Pancreas (tissue), 10 donors: Measurements from ENCODE around the gene FCN3. TPM values are rescaled to one million over a fixed set of nuclear protein-coding genes. Genes with fewer than 3 reads are reported as not detected.

Source experiments
- ATAC-seq, 4 donors: fragments of 200-7000 bp; cut with Tn5 transposase; one replicate each; pipeline versions ENCODE4 v1.8.0 to v1.9.1; 2020; ENCODE audit warnings: mild to moderate bottlenecking in 4 of 4, moderate library complexity in 4 of 4
- DNase-seq, 6 donors: peaks; one replicate each; pipeline ENCODE4 v3.0.0-alpha.2; 2020
- FAIRE-seq: peaks from 2 replicates; lab custom pipeline; 2012; peaks lifted over from hg19 to GRCh38; lab: Jason Lieb, UNC
- H3K27ac ChIP-seq, 4 donors: fragments of 200-600 bp; sonication (generic); 1 replicate in 3 of 4; 2 replicates in 1 of 4; pipeline versions ENCODE4 v1.5.0 to v1.8.0; 2020
- H3K27me3 ChIP-seq, 4 donors: fragments of 200-600 bp; one replicate each; pipeline ENCODE4 v1.8.0; 2021
- H3K36me3 ChIP-seq, 3 donors: fragments of 200-600 bp; sonication (generic) in 1 of 3; one replicate each; pipeline versions ENCODE4 v1.5.0 to v1.8.0; 2020 to 2021
- H3K4me1 ChIP-seq, 3 donors: fragments of 200-600 bp; one replicate each; pipeline ENCODE4 v1.8.0; 2021
- H3K4me3 ChIP-seq, 4 donors: fragments of 200-600 bp; sonication (generic) in 2 of 4; one replicate each; pipeline versions ENCODE4 v1.5.0 to v1.8.0; 2020 to 2021
- H3K9me3 ChIP-seq, 4 donors: fragments of 200-600 bp; one replicate each; pipeline ENCODE4 v1.8.0; 2021
- WGBS, 2 donors: extraction: QIAGEN DNeasy Blood & Tissue Kit; methylation state at CpG; one replicate each; pipeline ENCODE4 v1.1.7; 2013; 5-methylcytosine and 5-hydroxymethylcytosine counted together
- intact Hi-C, 3 donors: fragments of 100-400 bp; cut with DNase I; formaldehyde crosslinking; loops; one replicate each; pipeline versions ENCODE4 v1.11.1 to v1.14.2; 2022
- polyA plus RNA-seq, 2 donors: library from polyadenylated mRNA; stranded (reverse); fragments of 200-250 nt; gene quantifications; one replicate each; pipeline ENCODE4 v1.2.3, GENCODE V29; 2013
- total RNA-seq, 6 donors: library from RNA; stranded (reverse); fragmentation: NEBNext Ultra II Directional in 4 of 6; extraction: Animal tissue kit (Norgen Biotek cat#: 25700) in 4 of 6; gene quantifications; one replicate each; pipeline versions ENCODE4 v1.2.1 to v1.2.4, GENCODE V29; 2021 to 2023
- TF ChIP-seq, protein P1 (sequence below), 4 donors: fragments of 200-600 bp; sonication (generic) in 3 of 4; IDR thresholded peaks; one replicate each; pipeline versions ENCODE4 v1.5.0 to v1.8.0; 2021; ENCODE audit warnings: antibody characterized with exemption in 4 of 4
- donor health status: healthy with polysubstance abuse.
- donor health status: DM: no; HTN: no; CAD: no; lungs with moderate emphysema.
- donor health status: DM: no; HTN: no; CAD: no.
- donor health status: control.
- donor health status: control.
- donor health status: Bipolar disorder and iron deficiency.
- donor health status: DM: yes; HTN: yes; CAD: no.
- donor health status: DM: no; HTN: no; CAD: no.
- donor health status: DM: no; HTN: no; CAD: no.
- donor health status: DM: yes; HTN: yes; CAD: no.

FCN3 gene
- total and polyA plus RNA-seq, 8 donors: 0.39 to 19.7 (median 3.7) TPM

DNA sequence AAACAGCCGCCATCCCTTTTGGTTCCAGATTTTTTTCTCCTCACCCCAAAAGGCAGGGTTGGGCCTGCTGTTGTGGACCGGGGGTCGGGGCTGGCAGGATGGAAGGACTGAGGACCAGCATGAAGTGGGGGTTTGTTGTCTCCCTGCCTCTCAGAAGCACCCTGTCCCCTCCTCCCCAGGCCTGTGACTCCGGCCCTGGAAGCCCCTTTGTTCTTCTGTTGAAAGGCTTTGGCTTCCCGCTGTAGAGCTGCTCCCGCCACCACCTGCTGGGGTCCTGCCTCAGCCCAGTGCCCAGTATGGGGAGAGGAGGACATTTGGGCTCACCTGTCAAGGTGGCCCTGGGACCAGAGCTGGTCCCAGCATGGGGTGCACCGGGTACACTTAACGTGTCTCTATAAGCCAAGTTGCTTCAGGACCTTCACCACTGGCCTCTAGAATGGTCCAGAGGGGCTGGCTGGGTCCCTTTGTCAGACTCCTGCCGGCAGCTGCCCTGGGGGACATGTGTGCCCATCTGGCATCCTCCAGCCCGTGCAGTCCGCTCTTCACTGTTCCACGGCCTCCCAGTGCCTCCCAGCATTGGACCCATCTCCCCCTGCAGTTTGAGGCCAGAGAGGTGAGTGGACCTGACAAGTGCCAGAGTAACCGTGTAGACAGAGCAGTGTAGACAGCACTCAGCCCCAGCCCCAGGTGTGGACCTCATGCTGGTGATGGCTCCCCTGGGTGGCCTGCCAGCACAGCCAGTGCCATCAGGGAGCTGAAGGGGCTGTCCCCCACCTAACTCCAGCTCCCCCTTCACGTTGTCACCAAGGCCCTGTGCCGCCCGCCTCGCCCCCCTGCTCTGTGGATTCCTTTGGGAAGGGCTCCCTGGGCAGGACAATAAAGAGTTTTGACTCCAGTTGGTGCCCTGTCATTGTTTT is 38.9 kb downstream of the FCN3 start:
- WGBS, 2 donors: 92 to 93% methylated on average over 17 of the region's 17 CpGs
- no peaks in the 10 kb centered on the region for H3K27me3 ChIP-seq
- no peak for FAIRE-seq
- H3K9me3 ChIP-seq: no peaks in the 10 kb centered on the region
- ATAC-seq: no peak
- no peak for DNase-seq
- H3K4me3 ChIP-seq: no peak overlapping the region
- no peaks in the 10 kb centered on the region for H3K4me1 ChIP-seq
- no peak overlapping the region for H3K27ac ChIP-seq
- TF ChIP-seq, protein P1, sequence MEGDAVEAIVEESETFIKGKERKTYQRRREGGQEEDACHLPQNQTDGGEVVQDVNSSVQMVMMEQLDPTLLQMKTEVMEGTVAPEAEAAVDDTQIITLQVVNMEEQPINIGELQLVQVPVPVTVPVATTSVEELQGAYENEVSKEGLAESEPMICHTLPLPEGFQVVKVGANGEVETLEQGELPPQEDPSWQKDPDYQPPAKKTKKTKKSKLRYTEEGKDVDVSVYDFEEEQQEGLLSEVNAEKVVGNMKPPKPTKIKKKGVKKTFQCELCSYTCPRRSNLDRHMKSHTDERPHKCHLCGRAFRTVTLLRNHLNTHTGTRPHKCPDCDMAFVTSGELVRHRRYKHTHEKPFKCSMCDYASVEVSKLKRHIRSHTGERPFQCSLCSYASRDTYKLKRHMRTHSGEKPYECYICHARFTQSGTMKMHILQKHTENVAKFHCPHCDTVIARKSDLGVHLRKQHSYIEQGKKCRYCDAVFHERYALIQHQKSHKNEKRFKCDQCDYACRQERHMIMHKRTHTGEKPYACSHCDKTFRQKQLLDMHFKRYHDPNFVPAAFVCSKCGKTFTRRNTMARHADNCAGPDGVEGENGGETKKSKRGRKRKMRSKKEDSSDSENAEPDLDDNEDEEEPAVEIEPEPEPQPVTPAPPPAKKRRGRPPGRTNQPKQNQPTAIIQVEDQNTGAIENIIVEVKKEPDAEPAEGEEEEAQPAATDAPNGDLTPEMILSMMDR (IDR thresholded peaks at IDR 0.05): no peak
- H3K36me3 ChIP-seq: peaks cover 0 to 19% (median 7%) of the 10 kb centered on the region in 3 donors
- intact Hi-C loops: loop anchor here in 1 of 3 donors (10.0 kb wide), 1 partner anchor 49 kb away; the partner anchor contains the start of gene CD164L2

DNA sequence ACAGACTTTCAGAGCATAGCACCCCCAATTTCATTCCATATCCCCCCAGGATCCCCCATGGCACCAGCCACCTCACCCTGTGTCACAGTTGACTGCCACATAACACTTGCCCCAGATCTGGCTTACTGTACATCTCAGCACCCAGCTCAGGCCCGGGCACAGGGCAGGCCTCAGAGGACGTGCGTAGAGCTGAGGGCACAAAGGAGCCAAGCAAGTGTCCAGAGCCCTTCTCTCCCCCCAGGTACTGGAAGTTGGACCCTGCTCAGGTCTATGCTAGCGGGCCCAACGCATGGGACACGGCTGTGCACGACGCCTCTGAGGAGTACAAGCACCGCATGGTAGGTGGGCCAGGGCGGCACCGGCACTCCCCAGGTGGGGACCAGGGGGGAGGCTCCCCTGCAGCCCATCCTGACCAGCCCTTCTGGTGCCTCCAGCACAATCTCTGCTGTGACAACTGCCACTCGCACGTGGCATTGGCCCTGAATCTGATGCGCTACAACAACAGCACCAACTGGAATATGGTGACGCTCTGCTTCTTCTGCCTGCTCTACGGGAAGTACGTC is 40.8 kb downstream of the FCN3 start:
- H3K9me3 ChIP-seq: no peaks in the 10 kb centered on the region
- WGBS, 2 donors: 90% methylated on average over 17 of the region's 17 CpGs
- intact Hi-C loops: loop anchor here in 1 of 3 donors (10.0 kb wide), 1 partner anchor 51 kb away; the partner anchor contains the start of gene CD164L2
- TF ChIP-seq, protein P1 (IDR thresholded peaks at IDR 0.05): no peak
- no peaks in the 10 kb centered on the region for H3K4me1 ChIP-seq
- no peak overlapping the region for H3K4me3 ChIP-seq
- H3K27me3 ChIP-seq: no peaks in the 10 kb centered on the region
- H3K36me3 ChIP-seq: peaks cover 0 to 19% (median 7%) of the 10 kb centered on the region in 3 donors
- ATAC-seq: no peak
- no peak for DNase-seq
- no peak overlapping the region for H3K27ac ChIP-seq
- no peak for FAIRE-seq

DNA sequence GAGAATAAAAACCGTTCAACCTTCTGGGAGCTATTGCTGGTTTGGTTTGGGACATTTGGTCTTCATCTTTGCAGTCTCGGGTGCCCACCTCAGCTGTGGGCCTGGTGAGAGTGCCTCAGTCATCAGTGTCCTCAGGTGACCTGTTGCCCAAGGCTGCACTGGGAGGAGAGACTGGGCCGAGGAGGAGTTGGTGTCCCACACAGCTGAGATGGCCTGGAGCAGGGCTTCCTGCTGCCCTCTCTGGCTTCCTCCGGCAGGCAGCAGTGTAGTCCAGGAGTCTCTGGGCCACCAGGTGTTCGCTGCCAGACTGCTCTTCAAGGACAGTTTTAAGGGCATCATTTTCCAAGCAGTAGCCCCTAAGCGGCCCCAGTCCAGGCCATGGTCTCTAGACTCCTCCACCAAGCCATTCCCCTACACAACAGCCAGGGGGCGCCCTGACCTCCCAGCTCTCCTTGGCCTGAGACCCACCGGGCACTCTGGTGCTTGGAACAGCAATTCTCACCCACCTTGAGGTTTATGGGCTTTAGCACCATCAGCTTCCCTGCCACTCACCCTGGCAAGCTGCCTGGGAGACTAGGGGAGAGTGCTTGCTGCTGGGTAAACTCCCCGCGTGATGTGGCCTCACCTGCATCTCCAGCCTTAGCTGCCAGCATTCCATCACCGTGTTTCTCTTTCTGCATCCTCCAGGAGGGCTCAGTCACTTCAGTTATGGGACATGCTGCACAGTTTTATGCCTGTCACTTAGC is 41.9 kb downstream of the FCN3 start:
- Histone ChIP-seq H3K27me3 (no peaks in the 10 kb centered on the region), H3K4me3 (no peak overlapping the region), H3K36me3 (peaks cover 0 to 19% (median 7%) of the 10 kb centered on the region in 3 donors), H3K4me1 (no peaks in the 10 kb centered on the region), H3K9me3 (no peaks in the 10 kb centered on the region), H3K27ac (no peak overlapping the region)
- FAIRE-seq (no peak), DNase-seq (peak in 2 of 6 donors; percentile 58 to 73), ATAC-seq (peak; percentile 72 to 90 (median 78))
- intact Hi-C loops: loop anchor here in 1 of 3 donors (10.0 kb wide), 1 partner anchor 52 kb away; the partner anchor contains the start of gene CD164L2
- TF ChIP-seq, protein P1 (IDR thresholded peaks at IDR 0.05): peak; percentile 70 to 86 (median 80)
- 58 to 60% methylated on average over 11 of the region's 11 CpGs for WGBS, 2 donors

DNA sequence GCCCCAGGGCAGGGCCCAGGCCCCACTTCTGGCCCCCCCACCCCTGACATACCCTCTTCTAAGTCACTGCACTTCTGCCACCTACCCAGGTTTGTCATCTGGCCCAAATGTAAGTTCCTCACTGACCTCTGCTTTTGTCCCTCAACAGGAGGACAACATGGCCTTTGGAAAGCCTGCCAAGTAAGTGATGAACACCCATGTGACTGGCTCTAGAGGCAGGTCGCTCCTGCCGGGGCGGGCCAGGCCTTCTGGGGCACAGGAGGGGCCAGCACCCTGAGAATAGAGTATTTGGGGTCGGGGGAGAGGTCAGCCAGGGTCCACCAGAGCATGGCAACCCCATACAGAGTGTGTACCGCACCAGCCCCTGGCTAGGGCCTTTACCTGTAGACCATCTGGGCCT is 42.7 kb downstream of the FCN3 start:
- DNase-seq: no peak
- ATAC-seq: no peak
- no peaks in the 10 kb centered on the region for H3K9me3 ChIP-seq
- 85 to 89% methylated on average over 5 of the region's 5 CpGs for WGBS, 2 donors
- H3K36me3 ChIP-seq: peaks cover 0 to 19% (median 7%) of the 10 kb centered on the region in 3 donors
- no peak for FAIRE-seq
- TF ChIP-seq, protein P1 (IDR thresholded peaks at IDR 0.05): no peak
- intact Hi-C loops: loop anchor here in 1 of 3 donors (10.0 kb wide), 1 partner anchor 53 kb away; the partner anchor contains the start of gene CD164L2
- H3K27ac ChIP-seq: no peak overlapping the region
- H3K4me3 ChIP-seq: no peak overlapping the region
- no peaks in the 10 kb centered on the region for H3K27me3 ChIP-seq
- no peaks in the 10 kb centered on the region for H3K4me1 ChIP-seq
